AG09309 (cell line): ENCODE results near the gene CST8.

Experiments
- DNase-seq: peaks from one replicate; pipeline ENCODE4 v3.0.0-alpha.2; 2010; ENCODE audit warnings: low read depth
- H3K4me3 ChIP-seq: 2 replicates; pipeline ENCODE4 v1.5.1; 2011; ENCODE audit warnings: mild to moderate bottlenecking, low read depth, low read length, moderate library complexity; ENCODE audit not compliant: control insufficient read depth
- CTCF ChIP-seq: IDR thresholded peaks from 2 replicates; pipeline ENCODE4 v1.5.1; 2011; ENCODE audit warnings: mild to moderate bottlenecking, low read depth, low read length, inconsistent platforms; ENCODE audit not compliant: insufficient read depth, control insufficient read depth; ENCODE audit errors: missing control alignments

CST8 gene

GRCh38 chr20:23537030-23537429, 46.1 kb downstream of the CST8 start:
- no peak for DNase-seq
- TF ChIP-seq CTCF, result no peak
- no peak overlapping the region for H3K4me3 ChIP-seq

- H3K4me3 ChIP-seq, result no peak overlapping the region
- TF ChIP-seq CTCF, result no peak
- no peak for DNase-seq
These were observed 49.7 kb downstream of the CST8 start for GRCh38 chr20:23540624-23541023.

GRCh38 chr20:23541330-23541729, 50.4 kb downstream of the CST8 start:
- no peak for TF ChIP-seq CTCF
- no peak for DNase-seq

GRCh38 chr20:23541776-23542175, 50.9 kb downstream of the CST8 start:
- DNase-seq, result no peak
- H3K4me3 ChIP-seq, result no peak overlapping the region
- no peak for TF ChIP-seq CTCF

More at GRCh38 chr20:23541330-23541729, 50.4 kb downstream of the CST8 start:
- H3K4me3 ChIP-seq, result no peak overlapping the region

GRCh38 chr20:23542801-23543200, 51.9 kb downstream of the CST8 start:
- DNase-seq, result no peak
- TF ChIP-seq CTCF, result no peak
- no peak overlapping the region for H3K4me3 ChIP-seq

- no peak overlapping the region for H3K4me3 ChIP-seq
- no peak for DNase-seq
- TF ChIP-seq CTCF, result no peak
These were observed 53.2 kb downstream of the CST8 start for GRCh38 chr20:23544133-23544532.
